Measurements from ENCODE around the gene WNT16.

The WNT16 gene

DNA sequence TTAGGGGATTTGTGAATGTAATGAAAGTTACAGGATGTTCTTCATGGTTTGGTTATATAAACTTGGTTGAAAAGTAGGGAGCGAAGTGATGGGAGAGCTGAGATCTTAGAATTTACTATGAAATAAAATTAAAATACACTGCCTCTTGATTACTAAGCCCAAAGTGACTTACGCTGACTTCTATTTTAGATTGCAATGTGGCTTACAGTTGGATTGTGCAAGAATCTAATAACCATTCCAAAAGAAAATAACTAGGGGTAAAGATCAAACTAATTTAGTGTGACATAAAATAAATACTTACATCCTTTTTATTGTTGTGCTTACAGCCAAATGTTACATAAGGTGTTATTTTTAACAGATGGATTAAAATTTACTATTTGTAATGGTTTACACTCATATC, 15.3 kb downstream of the WNT16 start:
- no peak for DNase-seq

DNA sequence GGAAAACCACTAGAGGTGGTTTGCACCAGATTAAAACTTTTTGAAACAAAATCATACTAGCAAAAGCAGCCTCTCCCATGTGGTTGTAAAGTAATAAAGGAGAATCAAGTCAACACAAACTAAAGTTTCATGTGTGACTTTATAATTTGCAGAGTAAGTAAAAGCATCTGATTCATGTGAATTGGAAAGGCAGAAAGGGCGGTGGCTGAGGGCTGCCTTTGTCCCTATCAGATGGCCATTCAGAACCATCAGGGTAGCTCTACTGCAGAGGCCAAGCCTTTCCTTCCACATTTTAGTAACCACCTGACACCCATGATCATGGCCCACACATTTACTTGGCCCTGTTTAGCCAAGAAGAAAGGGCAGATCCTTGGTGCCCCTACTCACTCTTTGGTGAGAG, 15.7 kb downstream of the WNT16 start:
- no peak for DNase-seq

DNA sequence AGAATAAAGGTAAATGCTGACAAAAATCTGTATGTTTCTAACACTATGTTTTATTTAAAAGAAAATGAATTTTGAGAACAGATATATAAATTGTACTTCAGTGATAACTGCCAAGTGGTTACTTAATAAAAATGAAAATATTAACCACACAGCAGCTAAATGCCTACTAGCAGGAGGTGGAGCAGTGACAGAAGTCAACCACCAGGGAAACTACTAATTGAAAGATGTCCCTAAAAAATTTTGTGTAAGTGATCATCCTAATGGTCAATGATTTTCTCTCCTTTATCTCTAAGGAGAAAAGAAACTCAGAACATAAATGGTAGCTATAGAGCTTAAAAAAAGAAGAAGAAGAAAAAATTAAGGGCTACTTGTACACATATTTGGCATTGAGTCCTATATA, 22.9 kb downstream of the WNT16 start:
- no peak for DNase-seq

DNA sequence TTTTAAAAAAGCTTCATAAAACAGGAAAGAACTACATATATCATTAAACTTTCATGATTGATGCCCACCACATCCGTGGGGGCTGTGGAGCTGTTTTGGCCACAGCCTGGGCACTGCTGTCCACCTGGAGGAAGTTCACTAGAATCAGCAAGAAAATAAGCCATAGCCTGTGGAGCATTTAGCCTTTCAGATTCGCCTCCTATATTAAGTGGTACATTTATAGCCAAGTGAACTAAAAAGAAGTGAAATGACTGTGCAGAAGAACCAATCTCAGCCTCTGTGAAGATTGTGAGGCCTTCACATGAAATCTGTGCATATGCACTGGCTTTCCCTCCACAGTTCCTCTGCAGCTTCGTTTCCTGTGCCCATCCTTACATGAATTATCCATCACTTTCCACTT, 23.5 kb downstream of the WNT16 start:
- DNase-seq: no peak

DNA sequence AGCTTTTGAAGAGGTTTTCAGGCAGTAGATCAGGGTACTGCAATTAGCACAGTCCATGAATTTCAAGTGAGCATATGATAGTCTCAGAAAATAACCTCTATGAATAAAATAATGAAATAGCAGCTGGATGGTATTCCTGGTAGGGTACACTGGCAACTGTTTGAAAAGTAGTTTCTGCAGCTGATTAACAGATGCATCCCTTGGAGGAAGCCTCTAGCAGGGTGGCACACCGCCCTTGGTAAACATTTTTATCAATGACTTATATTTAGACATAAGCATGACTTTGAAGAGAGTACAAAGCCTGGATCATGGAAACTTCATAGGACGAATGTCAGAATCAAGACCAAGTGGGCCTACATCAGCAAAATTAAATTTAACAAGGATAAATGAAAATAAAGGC, 26.8 kb downstream of the WNT16 start:
- DNase-seq: peak in 2 of 4 experiments; percentile 2 to 19

DNA sequence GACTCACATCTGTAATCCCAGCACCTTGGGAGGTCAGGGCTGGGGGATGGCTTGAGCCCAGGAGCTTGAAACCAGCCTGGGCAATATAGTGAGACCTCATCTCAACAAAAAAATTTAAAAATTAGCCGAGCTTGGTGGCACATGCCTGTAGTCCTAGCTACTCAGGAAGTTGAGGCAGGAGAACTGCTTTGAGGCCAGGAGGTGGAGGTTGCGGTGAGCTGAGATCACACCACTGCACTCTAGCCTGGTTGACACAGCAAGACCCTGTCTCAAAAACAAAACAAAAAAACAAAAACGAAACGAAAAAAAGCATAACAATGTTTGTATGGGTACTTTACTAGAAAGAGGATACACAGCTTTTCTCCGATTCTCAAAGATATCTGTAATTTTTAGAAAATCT, 31.8 kb downstream of the WNT16 start:
- DNase-seq: no peak

DNA sequence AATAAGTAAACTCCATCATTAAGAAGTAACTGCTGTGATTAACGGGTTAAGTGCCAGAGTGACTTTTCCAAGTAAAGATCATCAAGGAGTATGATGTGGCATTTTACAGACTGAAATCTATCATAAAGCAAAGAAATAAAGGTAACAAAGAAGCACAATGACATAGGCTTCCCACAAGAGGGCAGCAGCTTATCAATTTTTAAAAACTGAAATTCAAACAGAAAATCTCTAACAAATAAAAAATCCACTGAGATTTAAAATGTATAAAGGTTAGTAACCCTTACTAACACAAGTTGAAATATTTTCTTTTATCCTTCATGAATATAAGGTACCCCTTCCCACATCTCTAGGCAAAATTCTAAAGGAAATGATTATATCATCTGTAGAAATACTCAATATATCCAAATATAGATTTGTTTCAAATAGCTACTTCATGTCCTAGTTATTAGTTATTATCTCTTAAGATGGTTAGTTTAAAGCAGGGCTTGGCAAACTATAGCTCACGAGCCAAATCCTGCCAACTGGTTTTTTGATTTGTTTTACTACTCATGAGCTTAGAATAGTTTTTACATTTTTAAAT, 38.1 kb downstream of the WNT16 start:
- DNase-seq: peak; percentile 17 to 60 (median 52)

DNA sequence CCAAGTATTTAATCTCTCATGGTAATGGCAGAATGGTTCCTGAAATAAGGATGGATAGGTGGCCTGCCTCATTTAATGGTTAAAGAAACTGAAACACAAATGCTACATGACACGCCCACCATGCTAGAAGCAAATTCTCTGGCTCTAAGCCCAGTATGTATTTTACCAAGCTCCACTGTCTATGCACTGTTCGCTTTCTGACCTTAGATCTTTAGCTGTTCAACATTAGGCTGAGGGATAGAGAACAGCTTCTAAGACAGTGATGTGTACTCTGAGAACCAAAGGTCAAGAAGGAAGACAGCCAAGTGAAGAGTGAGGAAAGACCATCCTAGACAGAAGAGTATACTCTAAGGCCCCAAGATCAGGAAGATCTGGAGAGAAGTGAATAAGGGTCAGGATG, 40.7 kb downstream of the WNT16 start:
- no peak for DNase-seq

DNA sequence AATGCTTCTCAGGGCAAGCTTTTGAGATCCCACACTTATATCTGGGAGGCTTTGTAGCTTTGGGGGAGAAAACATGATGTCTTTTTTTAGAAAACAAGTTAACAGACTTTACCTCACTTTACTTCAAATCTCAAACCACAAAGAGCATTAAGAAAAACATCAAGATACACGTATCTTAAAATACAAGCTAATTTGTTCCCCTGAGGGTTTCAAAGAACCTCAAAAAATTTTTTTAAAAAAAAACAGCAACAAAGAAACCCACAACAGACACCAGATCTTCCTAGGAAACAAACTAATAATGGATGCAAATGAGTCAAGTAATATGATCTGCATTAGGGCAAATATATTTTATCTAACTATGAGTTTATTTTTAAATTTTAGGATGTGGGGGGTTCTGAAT, 42.6 kb downstream of the WNT16 start:
- no peak for DNase-seq

DNA sequence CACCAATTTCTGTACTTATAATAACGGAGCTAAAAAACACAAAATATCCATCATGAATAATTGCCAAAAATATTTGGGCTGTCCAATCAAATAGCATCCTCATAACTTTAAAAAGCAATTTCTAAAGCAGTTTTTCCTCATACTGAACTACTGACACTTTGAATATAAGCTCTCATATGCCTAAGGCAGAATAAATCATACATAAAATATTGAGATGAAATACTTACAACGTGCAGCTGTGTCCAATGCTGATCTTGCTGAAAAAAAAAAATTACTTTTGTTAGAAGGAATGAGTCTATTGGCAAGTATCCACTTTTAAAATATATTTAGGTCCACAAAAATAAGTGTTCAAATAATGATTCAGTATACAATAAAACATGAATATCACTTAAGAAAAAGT, 43.1 kb downstream of the WNT16 start:
- no peak for DNase-seq

DNA sequence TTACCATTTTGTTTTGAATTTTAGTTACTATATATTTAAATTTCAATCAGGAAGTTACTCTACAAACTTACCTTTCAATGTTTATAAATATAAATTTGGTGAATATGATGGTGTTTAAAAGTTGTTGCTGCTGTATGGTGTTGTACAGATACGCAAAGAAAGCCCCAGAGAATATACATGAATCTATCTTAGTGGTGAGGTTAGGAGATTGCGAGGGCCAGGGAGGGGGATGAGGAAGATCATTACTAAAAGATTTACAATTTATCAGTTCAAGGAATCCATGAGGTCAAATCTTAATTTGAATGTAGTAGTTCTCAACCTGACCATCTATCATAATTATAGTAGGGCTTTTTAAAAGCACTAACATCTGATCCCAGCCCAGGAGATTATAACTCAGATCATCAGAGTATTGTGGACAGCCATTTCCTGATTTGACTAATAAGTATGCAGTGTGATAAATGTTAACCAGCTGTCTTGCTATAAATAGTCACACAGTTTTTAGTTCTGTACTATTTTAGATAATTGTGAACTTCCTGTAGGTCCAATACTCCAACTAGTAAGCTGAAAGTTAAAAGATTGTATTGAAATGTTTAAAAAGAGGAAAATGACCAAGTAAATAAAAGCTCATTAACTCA, 43.7 kb downstream of the WNT16 start:
- no peak for DNase-seq

DNA sequence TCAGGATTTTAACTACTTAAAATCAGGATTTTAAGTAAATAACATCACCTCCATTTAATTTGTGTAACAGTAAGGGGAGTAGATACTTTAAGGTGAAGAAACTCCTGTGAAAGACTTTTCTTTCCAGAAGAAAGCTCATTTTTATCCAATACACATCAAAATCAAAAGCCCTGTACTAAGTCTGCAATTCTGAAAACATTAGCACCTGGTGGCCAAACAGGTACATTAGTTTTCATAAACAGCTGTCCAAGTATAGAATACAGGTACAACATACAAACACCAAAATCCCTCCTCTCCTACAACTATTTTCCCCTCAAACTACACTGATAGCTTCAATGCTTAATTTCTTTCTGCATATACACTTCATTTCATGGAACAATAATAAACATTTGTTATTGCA, 44.4 kb downstream of the WNT16 start:
- DNase-seq: no peak

DNA sequence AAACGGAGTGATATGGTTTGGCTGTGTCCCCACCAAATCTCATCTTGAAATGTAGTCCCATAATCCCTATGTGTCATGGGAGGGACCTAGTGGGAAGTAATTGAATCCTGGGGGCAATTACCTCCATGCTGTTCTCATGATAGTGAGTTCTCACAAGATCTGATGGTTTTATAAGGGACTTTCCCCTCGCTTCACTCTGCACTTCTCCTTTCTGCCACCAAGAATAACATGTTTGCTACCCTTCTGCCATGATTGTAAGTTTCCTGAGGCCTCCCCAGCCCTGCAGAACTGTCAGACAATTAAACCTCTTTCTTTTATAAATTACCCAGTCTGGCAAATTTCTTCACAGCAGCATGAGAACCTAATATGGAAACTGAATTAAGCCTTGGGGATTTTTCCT, 48.2 kb downstream of the WNT16 start:
- DNase-seq: peak in 3 of 4 experiments; percentile 20 to 34 (median 26)

DNA sequence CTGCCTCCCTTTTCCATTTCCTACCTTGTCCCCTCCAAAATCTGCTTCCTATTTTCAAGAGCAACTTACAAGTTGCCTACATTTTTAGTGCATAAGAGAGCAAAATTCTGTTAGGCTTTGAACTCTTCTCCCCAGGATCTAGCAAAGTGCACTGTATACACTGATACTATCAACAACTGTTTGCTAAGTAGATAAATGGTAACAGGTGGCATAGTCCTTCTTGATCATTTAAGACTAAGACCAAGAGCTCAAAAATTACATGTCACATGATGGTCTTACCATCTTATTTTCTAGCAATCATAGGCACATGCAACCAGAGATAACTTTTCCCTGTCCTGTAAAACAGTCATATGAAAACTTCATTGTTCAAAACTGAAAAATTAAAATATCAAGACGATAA, 51.1 kb downstream of the WNT16 start:
- DNase-seq: no peak

DNA sequence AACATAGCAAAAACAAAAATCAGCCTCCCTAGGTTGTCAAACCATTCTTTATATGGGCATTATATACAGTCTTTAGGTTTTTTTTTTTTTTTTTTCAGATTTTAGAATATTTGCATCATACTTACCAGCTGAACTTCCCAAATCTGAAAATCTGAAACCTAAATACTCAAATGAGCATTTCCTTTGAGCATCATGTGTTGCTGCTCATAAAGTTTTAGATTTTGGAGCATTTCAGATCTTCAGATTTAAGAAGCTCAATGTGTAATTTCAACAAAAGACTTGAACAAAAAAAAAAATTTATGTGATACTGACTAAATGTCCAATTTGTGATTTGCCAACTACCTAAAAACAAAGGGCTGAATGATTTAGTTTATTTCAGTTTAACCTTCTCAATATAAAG, 53.7 kb downstream of the WNT16 start:
- DNase-seq: no peak

DNA sequence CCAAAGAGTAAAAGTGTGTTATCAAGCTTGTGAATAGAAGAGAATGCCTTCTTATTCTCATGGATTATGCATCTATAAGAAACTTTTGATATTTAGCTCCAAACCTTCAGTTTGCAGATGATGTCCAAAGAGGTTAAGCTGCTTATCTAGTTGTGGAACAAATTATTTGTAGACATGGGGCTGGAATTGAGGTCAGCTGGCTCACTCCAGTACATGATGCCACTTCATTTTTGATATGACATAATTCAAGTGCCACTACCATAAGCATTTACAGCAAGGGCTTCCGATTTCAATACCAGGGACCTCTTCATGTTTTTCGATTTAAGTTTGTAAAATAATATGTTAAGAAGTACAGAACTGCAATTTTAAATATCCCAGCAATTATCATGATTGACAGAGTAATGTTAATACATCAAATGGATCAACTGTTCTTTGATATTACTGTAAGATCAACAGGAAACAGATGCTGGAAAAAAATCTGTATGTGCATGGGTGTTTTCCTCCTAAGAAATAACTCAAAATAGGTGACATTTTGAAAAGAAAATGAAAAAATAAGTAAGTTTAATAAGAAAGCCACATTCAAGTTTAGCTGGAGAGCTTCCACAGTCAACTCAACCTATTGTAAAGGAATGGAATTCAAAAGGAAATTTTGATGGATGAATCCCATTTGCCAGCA, 54.6 kb downstream of the WNT16 start:
- DNase-seq: no peak

DNA sequence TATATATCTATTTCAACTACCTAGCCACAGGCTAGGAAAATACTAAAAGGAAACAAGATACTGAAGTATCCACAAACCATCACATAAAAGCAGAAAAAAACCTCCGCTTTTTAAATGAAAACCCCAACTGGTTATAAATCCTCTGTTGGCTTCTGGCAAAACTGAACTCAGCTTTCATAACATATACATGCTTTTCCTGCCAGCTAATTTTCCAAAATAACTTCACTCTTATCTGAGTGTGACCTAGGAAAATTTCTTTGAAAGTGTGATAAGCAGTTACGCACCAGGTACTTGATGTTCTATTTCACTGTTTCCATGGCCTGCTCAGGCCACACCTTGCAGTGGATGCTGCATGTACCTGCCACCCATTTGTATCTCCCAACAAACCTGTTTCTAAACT, 55.5 kb downstream of the WNT16 start:
- no peak for DNase-seq

DNA sequence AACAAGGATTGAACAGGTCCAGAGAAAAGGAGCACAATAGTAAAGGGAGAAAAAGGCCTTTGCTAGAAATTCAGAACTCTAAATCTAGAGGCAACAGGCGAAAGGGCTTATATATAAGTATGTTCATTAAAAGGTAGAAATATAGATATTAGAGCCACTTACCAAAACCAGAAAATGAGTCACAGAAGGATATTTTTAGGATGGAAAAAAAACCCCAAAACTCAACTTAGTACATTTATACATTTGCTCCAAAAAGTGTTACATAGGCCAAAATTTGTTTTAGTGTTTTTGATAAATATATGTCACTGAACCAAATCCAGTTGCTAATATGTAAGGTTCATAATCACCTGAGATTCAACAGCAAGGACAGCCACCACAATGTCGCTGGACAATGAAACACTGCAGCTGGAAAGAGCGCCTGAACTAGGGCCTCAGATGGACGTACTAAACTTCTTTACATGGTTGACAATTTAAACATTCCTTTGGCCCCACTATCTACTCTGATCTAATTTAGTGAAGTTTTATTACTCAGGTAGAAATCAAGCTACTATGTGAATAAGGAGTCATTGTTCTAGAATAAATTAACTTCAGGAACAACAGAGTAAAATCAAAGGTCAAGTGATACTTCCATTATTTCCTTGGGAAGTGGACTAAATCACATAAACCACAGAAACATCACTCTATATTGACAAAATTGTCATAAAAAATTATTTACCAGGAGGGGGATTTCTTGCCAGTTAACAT, 56.4 kb downstream of the WNT16 start:
- DNase-seq: no peak

DNA sequence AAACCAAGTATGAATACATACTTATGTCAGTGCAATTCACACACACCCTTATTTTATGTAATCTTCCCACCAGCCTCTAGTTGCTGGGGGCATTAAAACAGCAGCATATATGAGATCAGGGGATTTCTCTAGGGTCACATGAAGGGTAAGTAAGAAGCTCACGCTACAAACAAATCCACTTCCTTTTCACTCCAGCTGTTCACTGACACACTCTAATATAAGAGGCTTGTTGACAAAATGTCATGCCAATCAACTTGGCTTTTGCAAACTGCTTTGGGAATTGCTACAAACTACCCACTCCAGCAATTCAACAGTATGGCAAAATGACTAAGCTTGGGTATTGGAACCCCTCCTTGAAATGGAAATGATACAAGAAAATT, 57.0 kb downstream of the WNT16 start:
- DNase-seq: peak; percentile 60 to 91 (median 78)

DNA sequence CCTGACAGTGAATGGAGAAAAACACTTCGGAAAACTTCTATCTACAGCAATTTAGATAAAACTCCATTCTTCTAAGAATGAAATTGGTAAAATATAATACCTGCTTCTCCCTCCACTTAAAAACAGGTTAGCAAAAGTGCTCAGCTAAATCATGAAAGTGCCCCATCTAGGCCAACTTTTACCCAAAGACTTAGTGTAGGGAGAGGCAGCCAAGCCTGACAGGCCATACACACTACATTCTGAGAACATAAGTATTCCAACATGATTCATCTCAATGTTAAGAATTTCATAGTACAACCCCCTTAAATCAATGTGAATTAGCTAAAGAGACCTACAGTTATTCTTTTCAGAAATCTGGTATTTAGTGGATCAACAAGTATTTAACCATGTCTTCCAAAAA, 60.1 kb downstream of the WNT16 start:
- no peak for DNase-seq

DNA sequence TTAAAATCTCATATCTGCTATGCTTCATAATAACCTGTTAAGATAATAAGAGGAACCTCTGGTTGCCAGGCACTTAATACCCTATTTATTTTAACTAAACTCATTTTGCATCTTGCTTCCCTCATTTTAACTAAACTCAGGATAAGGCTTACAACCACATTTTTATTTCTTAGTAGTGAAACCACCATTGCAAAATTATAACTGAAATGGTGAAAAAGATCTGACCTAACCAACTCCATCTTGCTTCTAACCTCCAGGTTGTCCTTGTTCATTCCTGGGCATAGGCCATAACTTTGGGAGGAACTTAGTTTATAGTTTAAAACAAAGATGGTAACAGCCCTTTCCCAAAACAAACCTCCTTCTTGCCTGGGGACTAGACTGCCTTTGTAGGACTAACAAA, 61.3 kb downstream of the WNT16 start:
- DNase-seq: no peak

DNA sequence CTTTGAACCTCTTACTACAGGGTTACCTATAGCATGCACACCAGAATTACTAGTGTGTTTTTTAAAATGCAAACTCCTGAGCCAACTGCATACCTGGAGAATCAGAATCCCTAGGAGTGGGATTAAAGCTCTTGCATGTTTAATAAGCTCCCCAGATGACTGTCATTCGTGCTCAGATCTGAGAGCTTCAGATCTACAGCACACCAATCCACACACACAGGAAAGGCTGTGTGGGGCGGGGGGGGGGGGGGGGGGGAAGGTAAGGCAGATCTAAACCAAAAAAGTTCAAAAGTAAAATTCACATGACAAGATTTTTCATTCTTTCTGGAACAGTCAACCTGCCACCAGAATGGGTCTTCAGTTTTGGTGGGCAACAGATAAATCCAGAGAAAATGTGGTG, 61.8 kb downstream of the WNT16 start:
- no peak for DNase-seq
